Measurements from ENCODE around the gene HJV. TPM values are rescaled to one million over a fixed set of nuclear protein-coding genes. Genes with fewer than 3 reads are reported as not detected.

Gene HJV
- total and polyA plus RNA-seq, 2 of the 13 experiments (the other 11 are each of a cell fraction or from before 2014, with no cell fraction given), result 0.18 TPM; not detected in 1

GRCh38 chr1:146035048-146035423, 13.5 kb upstream of the HJV start (continued):
- TF ChIP-seq BHLHE40 (IDR thresholded peaks at IDR 0.05; ENCODE audit: low read length) (peak; percentile 48), DNMT1 (CRISPR knock-in tag; IDR thresholded peaks at IDR 0.05) (no peak), ZBTB14 (CRISPR knock-in tag; IDR thresholded peaks at IDR 0.05) (0 out of 2 replicates have a peak, but pooled peaks have one; percentile 24), RAD21 (CRISPR knock-in tag; IDR thresholded peaks at IDR 0.05) (no peak)

GRCh38 chr1:146032631-146033219, 11.2 kb upstream of the HJV start:
- FAIRE-seq, result peak; percentile 86
- Histone ChIP-seq H3K27me3 (ENCODE audit: control insufficient read depth in 1 of 2, insufficient read depth in 2 of 2, low read length in 2 of 2) (no peaks in the 10 kb centered on the region; a peak in 1 of 5 replicates), H3K36me3 (replicated peaks in 1 of 2; ENCODE audit: control insufficient read depth in 1 of 2, insufficient read depth in 2 of 2, low read length in 2 of 2) (no peaks in the 10 kb centered on the region), H3K27ac (ENCODE audit: extremely low read length, insufficient read depth, low read length) (no peak overlapping the region), H3K9me3 (ENCODE audit: low read length) (no peaks in the 10 kb centered on the region), H3K4me3 (replicated peaks in 1 of 3; ENCODE audit: insufficient read depth in 1 of 3, low read depth in 2 of 3, low read length in 3 of 3) (no peak overlapping the region), H3K4me2 (ENCODE audit: low read depth, low read length) (peak overlapping the region; percentile 42), H3K4me1 (ENCODE audit: insufficient read depth, low read length) (peaks cover 33% of the 10 kb centered on the region), H2AFZ (ENCODE audit: low read length) (peak overlapping the region; percentile 60), H3K9ac (ENCODE audit: insufficient read depth, low read depth, low read length) (no peak overlapping the region), H4K20me1 (ENCODE audit: insufficient read depth, low read length) (no peaks in the 10 kb centered on the region), H3K79me2 (ENCODE audit: insufficient read depth, low read length) (no peaks in the 10 kb centered on the region)
- CTCF ChIA-PET (ENCODE audit: low intra/inter-chr PET ratio, low total read pairs), result interaction anchor here (0.8 kb wide), 1 partner anchor 55 kb away, joined by 3 read pairs; no protein-coding TSS in a partner anchor
- POLR2A ChIA-PET, result interaction anchor here (1.0 to 9.1 kb wide), 4 partner anchors 11 to 69 kb away, joined by 5 to 297 read pairs (median 10); partner anchors contain the start of genes ANKRD34A, HJV and POLR3GL
- WGBS (ENCODE audit: low lambda C conversion rate), result 33% methylated on average over 6 of the region's 6 CpGs
- TF ChIP-seq SMC3 (IDR thresholded peaks at IDR 0.05; ENCODE audit: low read length), result peak; percentile 51; the same call in 1 of the 2 replicates
- TF ChIP-seq MED1 (CRISPR knock-in tag; IDR thresholded peaks at IDR 0.05), result peak; percentile 22; the same call in 1 of the 2 replicates
- TF ChIP-seq ZNF331 (CRISPR knock-in tag; IDR thresholded peaks at IDR 0.05), result 0 out of 2 replicates have a peak, but pooled peaks have one; percentile 18
- peak; percentile 62 for TF ChIP-seq STAG1 (CRISPR knock-in tag; IDR thresholded peaks at IDR 0.05)
- TF ChIP-seq CTCF (CRISPR knock-in tag; IDR thresholded peaks at IDR 0.05), result peak; percentile 70
- TF ChIP-seq MIXL1 (CRISPR knock-in tag; IDR thresholded peaks at IDR 0.05), result no peak
- peak; percentile 50 for ATAC-seq
- peak; percentile 59 for DNase-seq (ENCODE audit: low spot score)
- in situ Hi-C loops (cut with HindIII; ENCODE audit: extremely low pct_ligation_motif_present, low pct_unique_long_range_greater_than_20kb), result no loop called here
- no TSS peak for BruUV-seq (replicated peaks)
- intact Hi-C loops (cut with micrococcal nuclease; ENCODE audit: unreplicated experiment), result no loop called here
